Loucy (cell line): ENCODE data around the gene H1-8.
"Not testable (repeated sequence)": the region's sequence is repeated elsewhere in the genome, so short reads cannot be mapped to it uniquely, and the experiment has no call there.

ENCODE experiments used
- H2AFZ ChIP-seq: fragments of 200-600 bp; sonication (generic); 2 replicates; pipeline ENCODE4 v1.6.0; 2016; ENCODE audit warnings: antibody characterized with exemption, mild to moderate bottlenecking, low read length, moderate library complexity
- H3F3A ChIP-seq: fragments of 200-600 bp; 2 replicates; pipeline ENCODE4 v1.6.0; 2016; ENCODE audit warnings: antibody characterized with exemption, low read depth, mild to moderate bottlenecking
- H3K27me3 ChIP-seq: fragments of 200-600 bp; sonication (generic); 2 replicates; pipeline ENCODE4 v1.6.1; 2014; ENCODE audit warnings: low read length, mild to moderate bottlenecking; ENCODE audit not compliant: insufficient read depth, poor library complexity, severe bottlenecking
- H3K36me3 ChIP-seq: fragments of 200-600 bp; sonication (generic); 2 replicates; pipeline ENCODE4 v1.6.1; 2016; ENCODE audit warnings: low read length; ENCODE audit not compliant: insufficient read depth
- H3K4me1 ChIP-seq: fragments of 200-600 bp; sonication (generic); 2 replicates; pipeline ENCODE4 v1.5.1; 2014; ENCODE audit warnings: low read length, mild to moderate bottlenecking; ENCODE audit not compliant: insufficient read depth, poor library complexity, severe bottlenecking
- H3K4me2 ChIP-seq: fragments of 200-600 bp; sonication (generic); 2 replicates; pipeline ENCODE4 v1.6.0; 2014; ENCODE audit warnings: antibody characterized with exemption, low read length, low read depth, mild to moderate bottlenecking; ENCODE audit not compliant: poor library complexity, severe bottlenecking
- H3K4me3 ChIP-seq: fragments of 200-600 bp; sonication (generic); 2 replicates; pipeline ENCODE4 v1.5.1; 2014; ENCODE audit warnings: low read length, mild to moderate bottlenecking, mixed read lengths; ENCODE audit not compliant: poor library complexity, severe bottlenecking
- H3K79me2 ChIP-seq: fragments of 200-600 bp; sonication (generic); 2 replicates; pipeline ENCODE4 v1.6.1; 2014; ENCODE audit warnings: low read length; ENCODE audit not compliant: insufficient read depth
- H3K9ac ChIP-seq: fragments of 200-600 bp; sonication (generic); 2 replicates; pipeline ENCODE4 v1.6.0; 2014; ENCODE audit warnings: mild to moderate bottlenecking, low read depth, low read length, moderate library complexity; ENCODE audit not compliant: poor library complexity, severe bottlenecking
- H3K9me2 ChIP-seq: fragments of 200-600 bp; sonication (generic); replicated peaks from 2 replicates; pipeline ENCODE4 v1.6.1; 2016; ENCODE audit warnings: low read depth, low read length, mixed read lengths
- H3K9me3 ChIP-seq: fragments of 200-600 bp; sonication (generic); 2 replicates; pipeline ENCODE4 v1.6.1; 2014; ENCODE audit warnings: mild to moderate bottlenecking, antibody characterized with exemption, low read length, low read depth; ENCODE audit not compliant: insufficient read depth
- H4K20me1 ChIP-seq: fragments of 200-600 bp; sonication (generic); 2 replicates; pipeline ENCODE4 v1.6.0; 2014; ENCODE audit warnings: antibody characterized with exemption, low read length, mild to moderate bottlenecking; ENCODE audit not compliant: insufficient read depth, poor library complexity, severe bottlenecking
- CTCF ChIP-seq: fragments of 200-600 bp; sonication (generic); conservative IDR thresholded peaks from 2 replicates; pipeline ENCODE4 v1.5.1; 2014; ENCODE audit warnings: mild to moderate bottlenecking, antibody characterized with exemption, low read length
- EZH2phosphoT487 ChIP-seq: fragments of 200-600 bp; IDR thresholded peaks from 2 replicates; pipeline ENCODE4 v1.6.1; 2018; ENCODE audit warnings: antibody characterized with exemption, mild to moderate bottlenecking, moderate library complexity, borderline replicate concordance

The H1-8 gene

GRCh38 chr3:129543156-129543790, at the start of gene H1-8:
H1-8 (plus strand) TSS chr3:129543175; CDS start chr3:129543219, 44 bp downstream.
- H4K20me1 ChIP-seq, result no peaks in the 10 kb centered on the region
- no peaks in the 10 kb centered on the region for H3K9me2 ChIP-seq
- H3K4me3 ChIP-seq, result no peak within 1 kb of the TSS
- no peak within 1 kb of the TSS for H3K9ac ChIP-seq
- TF ChIP-seq EZH2phosphoT487 (no peak), CTCF (no peak)
- no peaks in the 10 kb centered on the region for H3K9me3 ChIP-seq
- no peaks in the 10 kb centered on the region for H3K27me3 ChIP-seq
- H3K4me2 ChIP-seq, result no peak within 1 kb of the TSS
- no peaks in the 10 kb centered on the region for H3K36me3 ChIP-seq
- no peaks in the 10 kb centered on the region for H3F3A ChIP-seq
- no peaks in the 10 kb centered on the region for H3K79me2 ChIP-seq
- H3K4me1 ChIP-seq, result no peaks in the 10 kb centered on the region
- no peak within 1 kb of the TSS for H2AFZ ChIP-seq

- no peaks in the 10 kb centered on the region for H4K20me1 ChIP-seq
- no peaks in the 10 kb centered on the region for H3K4me1 ChIP-seq
- H3K79me2 ChIP-seq, result no peaks in the 10 kb centered on the region
- H3K36me3 ChIP-seq, result no peaks in the 10 kb centered on the region; the same call in 1 of the 2 replicates
- no peak overlapping the region for H3K4me3 ChIP-seq
- H3K9me3 ChIP-seq, result no peaks in the 10 kb centered on the region
- no peaks in the 10 kb centered on the region for H3K9me2 ChIP-seq
- no peaks in the 10 kb centered on the region for H3F3A ChIP-seq
- no peak overlapping the region for H3K9ac ChIP-seq
- H3K27me3 ChIP-seq, result no peaks in the 10 kb centered on the region
- H2AFZ ChIP-seq, result no peak overlapping the region
- H3K4me2 ChIP-seq, result no peak overlapping the region
- TF ChIP-seq EZH2phosphoT487, result no peak
- no peak for TF ChIP-seq CTCF
Measured at GRCh38 chr3:129493206-129493605, 49.8 kb upstream of the H1-8 start.

GRCh38 chr3:129494499-129494898, 48.5 kb upstream of the H1-8 start:
- not testable (repeated sequence) for H3K9me2 ChIP-seq, H3K27me3 ChIP-seq, H3F3A ChIP-seq, H3K36me3 ChIP-seq, H3K9ac ChIP-seq, H3K79me2 ChIP-seq, H3K9me3 ChIP-seq, H4K20me1 ChIP-seq, H3K4me3 ChIP-seq, H2AFZ ChIP-seq, H3K4me1 ChIP-seq, H3K4me2 ChIP-seq

GRCh38 chr3:129495006-129495639, 47.9 kb upstream of the H1-8 start:
- not testable (repeated sequence) for H3K9me3 ChIP-seq, H3K4me1 ChIP-seq, H3K4me2 ChIP-seq, H3K36me3 ChIP-seq, H3K9ac ChIP-seq, H3K4me3 ChIP-seq, H4K20me1 ChIP-seq, H3K79me2 ChIP-seq, H2AFZ ChIP-seq, H3K27me3 ChIP-seq, H3K9me2 ChIP-seq, H3F3A ChIP-seq

- H3K4me1 ChIP-seq, H4K20me1 ChIP-seq, H3K27me3 ChIP-seq, H3K79me2 ChIP-seq, H3K36me3 ChIP-seq, H3K9me2 ChIP-seq, H3F3A ChIP-seq, H2AFZ ChIP-seq, H3K4me2 ChIP-seq, H3K9me3 ChIP-seq, H3K4me3 ChIP-seq, H3K9ac ChIP-seq: not testable (repeated sequence)
Measured at GRCh38 chr3:129497876-129498275, 45.1 kb upstream of the H1-8 start.
